OCI-LY1 (cell line): ENCODE data around the gene SLC1A2.

Experiments used
- EZH2 ChIP-seq: fragments of 200-600 bp; sonication (generic), shearing (Covaris generic); IDR thresholded peaks from 2 replicates; pipeline ENCODE4 v1.8.0; 2017; ENCODE audit warnings: borderline replicate concordance, mixed run types, mild to moderate bottlenecking, antibody characterized with exemption, low read length, moderate library complexity, mixed read lengths
- TF ChIP-seq, protein P1 (sequence below): fragments of 200-600 bp; sonication (generic), shearing (Covaris generic); IDR thresholded peaks from 2 replicates; pipeline ENCODE4 v1.5.1; 2017; ENCODE audit warnings: mild to moderate bottlenecking, antibody characterized with exemption, low read length, moderate library complexity, mixed read lengths

- TF ChIP-seq, protein P1, sequence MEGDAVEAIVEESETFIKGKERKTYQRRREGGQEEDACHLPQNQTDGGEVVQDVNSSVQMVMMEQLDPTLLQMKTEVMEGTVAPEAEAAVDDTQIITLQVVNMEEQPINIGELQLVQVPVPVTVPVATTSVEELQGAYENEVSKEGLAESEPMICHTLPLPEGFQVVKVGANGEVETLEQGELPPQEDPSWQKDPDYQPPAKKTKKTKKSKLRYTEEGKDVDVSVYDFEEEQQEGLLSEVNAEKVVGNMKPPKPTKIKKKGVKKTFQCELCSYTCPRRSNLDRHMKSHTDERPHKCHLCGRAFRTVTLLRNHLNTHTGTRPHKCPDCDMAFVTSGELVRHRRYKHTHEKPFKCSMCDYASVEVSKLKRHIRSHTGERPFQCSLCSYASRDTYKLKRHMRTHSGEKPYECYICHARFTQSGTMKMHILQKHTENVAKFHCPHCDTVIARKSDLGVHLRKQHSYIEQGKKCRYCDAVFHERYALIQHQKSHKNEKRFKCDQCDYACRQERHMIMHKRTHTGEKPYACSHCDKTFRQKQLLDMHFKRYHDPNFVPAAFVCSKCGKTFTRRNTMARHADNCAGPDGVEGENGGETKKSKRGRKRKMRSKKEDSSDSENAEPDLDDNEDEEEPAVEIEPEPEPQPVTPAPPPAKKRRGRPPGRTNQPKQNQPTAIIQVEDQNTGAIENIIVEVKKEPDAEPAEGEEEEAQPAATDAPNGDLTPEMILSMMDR: no peak
- TF ChIP-seq EZH2: no peak
Measured at GRCh38 chr11:35375332-35376117, 43.8 kb downstream of the SLC1A2 start.
